IPS-15b (cell line): ENCODE results near the gene GAL3ST1.
"Not testable (repeated sequence)": the region's sequence is repeated elsewhere in the genome, so short reads cannot be mapped to it uniquely, and the experiment has no call there.

ENCODE experiments used
- H3K27me3 ChIP-seq: one replicate; pipeline ENCODE4 v1.6.1; 2013; ENCODE audit warnings: low read length; ENCODE audit not compliant: control insufficient read depth, insufficient read depth
- H3K36me3 ChIP-seq: one replicate; pipeline ENCODE4 v1.6.1; 2013; ENCODE audit warnings: low read length; ENCODE audit not compliant: control insufficient read depth, insufficient read depth
- H3K4me1 ChIP-seq: one replicate; pipeline ENCODE4 v1.6.1; 2013; ENCODE audit warnings: mild to moderate bottlenecking, low read length; ENCODE audit not compliant: control insufficient read depth, insufficient read depth
- H3K4me3 ChIP-seq: one replicate; pipeline ENCODE4 v1.5.1; 2013; ENCODE audit warnings: low read depth, low read length
- H3K9ac ChIP-seq: one replicate; pipeline ENCODE4 v1.6.1; 2013; ENCODE audit warnings: low read depth, mild to moderate bottlenecking, low read length
- H3K9me3 ChIP-seq: one replicate; pipeline ENCODE4 v1.6.1; 2013; ENCODE audit warnings: mild to moderate bottlenecking, low read length; ENCODE audit not compliant: control insufficient read depth, insufficient read depth

GAL3ST1 gene

GRCh38 chr22:30542811-30543188 lies 31.7 kb downstream of the GAL3ST1 start:
- H3K9ac ChIP-seq: no peak overlapping the region
- no peaks in the 10 kb centered on the region for H3K9me3 ChIP-seq
- peak overlapping the region; percentile 24 for H3K4me3 ChIP-seq

GRCh38 chr22:30541961-30542810 lies 32.3 kb downstream of the GAL3ST1 start:
- H3K4me3 ChIP-seq: peak overlapping the region; percentile 24
- no peak overlapping the region for H3K9ac ChIP-seq
- no peaks in the 10 kb centered on the region for H3K9me3 ChIP-seq
- peaks cover 13% of the 10 kb centered on the region for H3K27me3 ChIP-seq
- peaks cover 4% of the 10 kb centered on the region for H3K4me1 ChIP-seq
- H3K36me3 ChIP-seq: no peaks in the 10 kb centered on the region

More at GRCh38 chr22:30542811-30543188, 31.7 kb downstream of the GAL3ST1 start:
- H3K36me3 ChIP-seq: no peaks in the 10 kb centered on the region
- H3K27me3 ChIP-seq: peaks cover 13% of the 10 kb centered on the region
- no peaks in the 10 kb centered on the region for H3K4me1 ChIP-seq

GRCh38 chr22:30541511-30541910 lies 33.0 kb downstream of the GAL3ST1 start:
- H3K9ac ChIP-seq, H3K9me3 ChIP-seq, H3K36me3 ChIP-seq, H3K4me1 ChIP-seq: not testable (repeated sequence)
- peak overlapping the region; percentile 24 for H3K4me3 ChIP-seq
- H3K27me3 ChIP-seq: peaks cover 13% of the 10 kb centered on the region

- H3K9ac ChIP-seq: no peak overlapping the region
- peaks cover 4% of the 10 kb centered on the region for H3K4me1 ChIP-seq
- no peaks in the 10 kb centered on the region for H3K36me3 ChIP-seq
- no peak overlapping the region for H3K4me3 ChIP-seq
- H3K27me3 ChIP-seq: peaks cover 13% of the 10 kb centered on the region
- H3K9me3 ChIP-seq: no peaks in the 10 kb centered on the region
Measured at GRCh38 chr22:30539368-30539767, 35.1 kb downstream of the GAL3ST1 start.

- Histone ChIP-seq H3K4me1 (peaks cover 4% of the 10 kb centered on the region), H3K4me3 (no peak overlapping the region), H3K36me3 (no peaks in the 10 kb centered on the region), H3K9ac (no peak overlapping the region), H3K27me3 (peaks cover 8% of the 10 kb centered on the region), H3K9me3 (no peaks in the 10 kb centered on the region)
Measured at GRCh38 chr22:30538280-30538679, 36.2 kb downstream of the GAL3ST1 start.

- Histone ChIP-seq H3K4me3 (no peak overlapping the region), H3K36me3 (no peaks in the 10 kb centered on the region)
Measured at GRCh38 chr22:30537083-30537731, 37.3 kb downstream of the GAL3ST1 start.

GRCh38 chr22:30535182-30535581 lies 39.3 kb downstream of the GAL3ST1 start:
- Histone ChIP-seq H3K27me3 (no peaks in the 10 kb centered on the region), H3K9ac (no peak overlapping the region), H3K36me3 (no peaks in the 10 kb centered on the region), H3K9me3 (no peaks in the 10 kb centered on the region), H3K4me1 (peaks cover 4% of the 10 kb centered on the region), H3K4me3 (no peak overlapping the region)

More at GRCh38 chr22:30537083-30537731, 37.3 kb downstream of the GAL3ST1 start:
- no peaks in the 10 kb centered on the region for H3K9me3 ChIP-seq
- peaks cover 4% of the 10 kb centered on the region for H3K4me1 ChIP-seq
- H3K9ac ChIP-seq: no peak overlapping the region
- no peaks in the 10 kb centered on the region for H3K27me3 ChIP-seq

GRCh38 chr22:30531651-30532608 lies 42.5 kb downstream of the GAL3ST1 start:
- H3K27me3 ChIP-seq: no peaks in the 10 kb centered on the region
- no peaks in the 10 kb centered on the region for H3K4me1 ChIP-seq
- no peaks in the 10 kb centered on the region for H3K9me3 ChIP-seq
- no peak overlapping the region for H3K9ac ChIP-seq
- H3K4me3 ChIP-seq: no peak overlapping the region
- no peaks in the 10 kb centered on the region for H3K36me3 ChIP-seq

- Histone ChIP-seq H3K4me1 (no peaks in the 10 kb centered on the region), H3K9ac (no peak overlapping the region), H3K9me3 (no peaks in the 10 kb centered on the region), H3K36me3 (no peaks in the 10 kb centered on the region), H3K27me3 (no peaks in the 10 kb centered on the region), H3K4me3 (no peak overlapping the region)
Measured at GRCh38 chr22:30526656-30527055, 47.8 kb downstream of the GAL3ST1 start.

GRCh38 chr22:30523646-30524489 lies 50.6 kb downstream of the GAL3ST1 start:
- Histone ChIP-seq H3K4me3 (no peak overlapping the region), H3K36me3 (no peaks in the 10 kb centered on the region), H3K4me1 (no peaks in the 10 kb centered on the region), H3K27me3 (no peaks in the 10 kb centered on the region), H3K9ac (no peak overlapping the region), H3K9me3 (no peaks in the 10 kb centered on the region)
